Keratinocyte (primary cell): Measurements from ENCODE around the gene SMYD3. TPM values are rescaled to one million over a fixed set of nuclear protein-coding genes. Genes with fewer than 3 reads are reported as not detected.
A peak's percentile ranks its signal among the peaks of the same experiment; 100 is the strongest.

Experiments used
- DNase-seq: peaks from one replicate; pipeline ENCODE4 v3.0.0-alpha.2; 2011; ENCODE audit warnings: low read depth, missing footprints, low spot score
- FAIRE-seq: peaks from 2 replicates; lab custom pipeline; 2011; peaks lifted over from hg19 to GRCh38; lab: Jason Lieb, UNC
- H2AFZ ChIP-seq: 2 replicates; pipeline ENCODE4 v1.6.0; 2012; ENCODE audit warnings: low read length, control low read depth, inconsistent platforms; ENCODE audit not compliant: control insufficient read depth
- H3K27ac ChIP-seq: 2 replicates; pipeline ENCODE4 v1.5.1; 2011; ENCODE audit warnings: low read length; ENCODE audit not compliant: control insufficient read depth, insufficient read depth
- H3K27me3 ChIP-seq: 3 replicates; pipeline ENCODE4 v1.6.0; 2011; ENCODE audit warnings: low read length; ENCODE audit not compliant: control insufficient read depth, insufficient read depth; ENCODE audit errors: extremely low read depth
- H3K36me3 ChIP-seq, 2 experiments: 2 replicates in 1 of 2; 3 replicates in 1 of 2; pipeline ENCODE4 v1.5.1; 2011; ENCODE audit warnings: low read length in 2 of 2, mild to moderate bottlenecking in 1 of 2; ENCODE audit not compliant: control insufficient read depth in 2 of 2, insufficient read depth in 2 of 2; ENCODE audit errors: extremely low read depth in 1 of 2
- H3K4me1 ChIP-seq: 3 replicates; pipeline ENCODE4 v1.5.1; 2011; ENCODE audit warnings: low read length; ENCODE audit not compliant: control insufficient read depth, insufficient read depth; ENCODE audit errors: extremely low read depth
- H3K4me2 ChIP-seq: 3 replicates; pipeline ENCODE4 v1.6.0; 2011; ENCODE audit warnings: low read depth, low read length; ENCODE audit not compliant: control insufficient read depth, insufficient read depth; ENCODE audit errors: extremely low read depth
- H3K4me3 ChIP-seq, 3 experiments: fragments of 200-600 bp in 1 of 3; sonication (generic) in 1 of 3; 2 replicates in 2 of 3; 3 replicates in 1 of 3; pipeline ENCODE4 v1.5.1; 2011 to 2016; ENCODE audit warnings: low read length in 3 of 3, mild to moderate bottlenecking in 3 of 3, control low read depth in 2 of 3, inconsistent platforms in 1 of 3, low read depth in 1 of 3, mixed read lengths in 1 of 3, mixed run types in 1 of 3, moderate library complexity in 1 of 3; ENCODE audit not compliant: control insufficient read depth in 2 of 3, insufficient read depth in 2 of 3; ENCODE audit errors: extremely low read depth in 1 of 3
- H3K79me2 ChIP-seq: 2 replicates; pipeline ENCODE4 v1.6.0; 2012; ENCODE audit warnings: low read length; ENCODE audit not compliant: control insufficient read depth, insufficient read depth
- H3K9ac ChIP-seq: 3 replicates; pipeline ENCODE4 v1.6.0; 2011; ENCODE audit warnings: low read length; ENCODE audit not compliant: control insufficient read depth, insufficient read depth; ENCODE audit errors: extremely low read depth
- H3K9me1 ChIP-seq: 3 replicates; pipeline ENCODE4 v1.6.0; 2011; ENCODE audit warnings: low read length; ENCODE audit not compliant: control insufficient read depth, insufficient read depth; ENCODE audit errors: extremely low read depth
- H3K9me3 ChIP-seq: 2 replicates; pipeline ENCODE4 v1.5.1; 2012; ENCODE audit warnings: low read depth, low read length; ENCODE audit not compliant: control insufficient read depth
- H4K20me1 ChIP-seq: 3 replicates; pipeline ENCODE4 v1.6.0; 2011; ENCODE audit warnings: low read length; ENCODE audit not compliant: control insufficient read depth, insufficient read depth; ENCODE audit errors: extremely low read depth
- EZH2 ChIP-seq: IDR thresholded peaks from one replicate; pipeline ENCODE4 v1.6.1; 2012; ENCODE audit warnings: inconsistent platforms, mild to moderate bottlenecking, low read length, moderate library complexity
- dilution Hi-C: fragments of 300-500 bp; cut with MboI; formaldehyde crosslinking; loops from one replicate; pipeline ENCODE4 v1.7.0; 2020; ENCODE audit warnings: low sequenced_read_pairs; ENCODE audit not compliant: extremely low pct_ligation_motif_present
- polyA plus RNA-seq, 5 experiments: library from polyadenylated mRNA; depleted of rRNA in 3 of 5; stranded (reverse) in 3 of 5; stranded (forward) in 1 of 5; unstranded in 1 of 5; fragments of >200 nt; gene quantifications; 1 replicate in 1 of 5; 2 replicates in 3 of 5; 3 replicates in 1 of 5; pipeline versions ENCODE4 v1.2.1 to v1.2.3, GENCODE V29; 2011 to 2012; ENCODE audit warnings: missing spikeins in 2 of 5, low read depth in 1 of 5, low replicate concordance in 1 of 5
- TF ChIP-seq, protein P1 (sequence below), 3 experiments: IDR thresholded peaks in 1 of 3; conservative IDR thresholded peaks in 1 of 3; optimal IDR thresholded peaks in 1 of 3; 2 replicates in 2 of 3; 3 replicates in 1 of 3; pipeline versions ENCODE3 to v1.5.1; 2011; ENCODE audit warnings: low read length in 3 of 3, mild to moderate bottlenecking in 3 of 3, moderate library complexity in 2 of 3, control low read depth in 1 of 3, inconsistent platforms in 1 of 3; ENCODE audit not compliant: insufficient read depth in 2 of 3; ENCODE audit errors: extremely low read depth in 1 of 3

The SMYD3 gene
- polyA plus RNA-seq, 1 donor (not counting 4 experiments of a cell fraction or from before 2014, with no cell fraction given): 31.0 TPM

DNA sequence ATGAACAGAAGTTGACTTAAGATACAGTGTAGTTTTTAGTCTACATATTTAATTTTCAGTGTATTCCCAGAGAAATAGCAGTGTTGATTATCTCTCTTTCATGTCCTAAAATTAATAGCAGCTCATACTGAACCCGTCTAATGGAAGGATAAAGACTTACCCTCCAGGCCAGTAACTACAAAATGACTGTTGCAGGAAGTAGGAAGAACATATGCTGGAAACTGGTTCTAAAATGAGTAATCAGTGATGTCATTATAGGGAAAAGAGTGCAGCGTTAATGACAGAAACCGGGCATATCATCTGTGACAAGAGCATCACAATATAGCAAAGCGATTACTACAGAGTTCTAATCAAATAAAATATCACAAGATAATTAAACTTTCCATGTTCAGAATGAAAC is 385.5 kb downstream of the SMYD3 start:
- no peak for FAIRE-seq
- no peak for DNase-seq
- TF ChIP-seq EZH2: no peak
- TF ChIP-seq, protein P1, sequence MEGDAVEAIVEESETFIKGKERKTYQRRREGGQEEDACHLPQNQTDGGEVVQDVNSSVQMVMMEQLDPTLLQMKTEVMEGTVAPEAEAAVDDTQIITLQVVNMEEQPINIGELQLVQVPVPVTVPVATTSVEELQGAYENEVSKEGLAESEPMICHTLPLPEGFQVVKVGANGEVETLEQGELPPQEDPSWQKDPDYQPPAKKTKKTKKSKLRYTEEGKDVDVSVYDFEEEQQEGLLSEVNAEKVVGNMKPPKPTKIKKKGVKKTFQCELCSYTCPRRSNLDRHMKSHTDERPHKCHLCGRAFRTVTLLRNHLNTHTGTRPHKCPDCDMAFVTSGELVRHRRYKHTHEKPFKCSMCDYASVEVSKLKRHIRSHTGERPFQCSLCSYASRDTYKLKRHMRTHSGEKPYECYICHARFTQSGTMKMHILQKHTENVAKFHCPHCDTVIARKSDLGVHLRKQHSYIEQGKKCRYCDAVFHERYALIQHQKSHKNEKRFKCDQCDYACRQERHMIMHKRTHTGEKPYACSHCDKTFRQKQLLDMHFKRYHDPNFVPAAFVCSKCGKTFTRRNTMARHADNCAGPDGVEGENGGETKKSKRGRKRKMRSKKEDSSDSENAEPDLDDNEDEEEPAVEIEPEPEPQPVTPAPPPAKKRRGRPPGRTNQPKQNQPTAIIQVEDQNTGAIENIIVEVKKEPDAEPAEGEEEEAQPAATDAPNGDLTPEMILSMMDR (optimal IDR thresholded peaks at IDR 0.05 in 1 of 3, IDR thresholded peaks at IDR 0.05 in 1 of 3, conservative IDR thresholded peaks at IDR 0.05 in 1 of 3; ENCODE audit: extremely low read depth in 1 of 3, insufficient read depth in 2 of 3, low read length in 3 of 3): no peak
- H3K36me3 ChIP-seq: no peaks in the 10 kb centered on the region
- no peaks in the 10 kb centered on the region for H4K20me1 ChIP-seq
- no peaks in the 10 kb centered on the region for H3K27me3 ChIP-seq
- no peak overlapping the region for H2AFZ ChIP-seq
- H3K4me3 ChIP-seq: no peak overlapping the region
- H3K4me2 ChIP-seq: no peak overlapping the region
- H3K9ac ChIP-seq: no peak overlapping the region
- no peaks in the 10 kb centered on the region for H3K79me2 ChIP-seq
- no peaks in the 10 kb centered on the region for H3K4me1 ChIP-seq
- no peak overlapping the region for H3K27ac ChIP-seq
- H3K9me3 ChIP-seq: no peaks in the 10 kb centered on the region
- no peaks in the 10 kb centered on the region for H3K9me1 ChIP-seq
- dilution Hi-C loops: no loop called here

DNA sequence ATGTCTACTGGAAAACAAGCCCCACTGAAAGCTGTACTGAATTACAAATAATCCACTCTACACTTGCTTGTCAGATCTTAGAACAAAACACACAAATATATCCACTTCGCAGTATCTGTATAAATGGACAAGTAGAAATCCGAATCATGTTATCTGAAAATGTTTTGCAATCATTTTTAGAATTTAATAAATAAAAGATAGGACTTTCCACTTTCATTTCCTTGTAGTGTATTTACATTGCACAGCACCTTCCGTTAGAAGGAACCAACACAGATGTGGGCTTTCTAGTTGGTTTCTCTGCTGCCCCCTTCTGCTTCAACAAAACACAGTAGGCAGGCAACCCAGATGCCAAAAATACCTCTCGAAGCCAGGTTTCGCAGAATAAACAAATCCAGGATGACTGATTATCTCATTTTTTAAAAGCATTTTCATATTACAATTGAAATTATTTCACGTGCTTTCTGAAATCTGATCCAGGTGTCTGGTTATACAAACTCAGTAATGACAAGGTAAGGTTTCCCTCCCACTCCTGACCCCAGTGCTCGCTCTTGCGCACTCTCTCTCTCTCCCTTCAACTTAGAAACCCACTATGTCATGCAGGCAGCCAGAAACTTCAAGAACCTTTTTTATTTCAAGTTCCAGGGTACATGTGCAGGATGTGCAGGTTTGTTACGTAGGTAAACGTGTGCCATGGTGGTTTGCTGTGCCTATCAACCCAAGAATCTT is 389.9 kb downstream of the SMYD3 start:
- H3K27ac ChIP-seq: no peak overlapping the region
- no peaks in the 10 kb centered on the region for H3K9me3 ChIP-seq
- no peak for TF ChIP-seq EZH2
- TF ChIP-seq, protein P1 (optimal IDR thresholded peaks at IDR 0.05 in 1 of 3, IDR thresholded peaks at IDR 0.05 in 1 of 3, conservative IDR thresholded peaks at IDR 0.05 in 1 of 3; ENCODE audit: extremely low read depth in 1 of 3, insufficient read depth in 2 of 3, low read length in 3 of 3): peak in 2 of 3 experiments; percentile 29 to 50
- H3K4me1 ChIP-seq: no peaks in the 10 kb centered on the region
- dilution Hi-C loops: no loop called here
- no peaks in the 10 kb centered on the region for H3K27me3 ChIP-seq
- no peaks in the 10 kb centered on the region for H3K36me3 ChIP-seq
- no peaks in the 10 kb centered on the region for H3K79me2 ChIP-seq
- no peak for FAIRE-seq
- H3K4me2 ChIP-seq: no peak overlapping the region
- no peaks in the 10 kb centered on the region for H3K9me1 ChIP-seq
- no peak for DNase-seq
- H4K20me1 ChIP-seq: no peaks in the 10 kb centered on the region
- H2AFZ ChIP-seq: no peak overlapping the region
- H3K9ac ChIP-seq: no peak overlapping the region
- no peak overlapping the region for H3K4me3 ChIP-seq
